ENCODE data around the gene STRA6.

DNA sequence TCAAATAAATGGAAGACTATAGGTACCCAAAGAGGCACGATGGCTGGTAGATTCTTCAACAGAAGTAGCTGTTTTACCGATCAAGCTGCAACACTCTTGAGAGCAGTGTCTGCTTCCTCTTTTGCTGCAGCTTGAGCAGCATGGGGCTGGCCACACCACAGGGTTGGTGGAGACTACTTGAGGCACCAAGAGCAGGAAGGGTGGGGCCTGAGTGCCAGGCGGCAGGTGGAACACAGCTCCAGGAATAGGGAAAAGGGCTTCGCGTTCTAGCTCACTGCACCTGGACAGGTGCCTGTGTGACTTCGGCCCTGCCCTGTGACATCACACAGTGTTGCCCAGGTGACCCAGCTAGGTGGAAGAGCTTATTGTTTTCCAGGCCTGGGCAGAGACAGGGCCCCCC lies 33.4 kb upstream of the STRA6 start, which contains the start of gene CCDC33:
- TF ChIP-seq POLR2AphosphoS5 (IDR thresholded peaks at IDR 0.05; ENCODE audit: borderline replicate concordance, low read depth, low read length) (no peak), FOXP2 (optimal IDR thresholded peaks at IDR 0.05; ENCODE audit: control extremely low read depth, extremely low read length, insufficient read depth) (no peak)
